Activated B cell treated with CpG ODN at 0.5 μM for 24 hours (primary cell): ENCODE data around the gene DHRS3. TPM values are rescaled to one million over a fixed set of nuclear protein-coding genes. Genes with fewer than 3 reads are reported as not detected.

ENCODE experiments used
- ATAC-seq: fragments of 200-7000 bp; cut with Tn5 transposase; one replicate; pipeline ENCODE4 v1.10.0; 2021; ENCODE audit warnings: low read depth, mild to moderate bottlenecking, moderate library complexity
- CTCF ChIA-PET: fragments of 350-600 bp; sonication (Branson Sonifier 250); formaldehyde crosslinking; loops from one replicate; lab custom pipeline; 2021; ENCODE audit warnings: antibody characterized with exemption; lab: Charles Lee
- POLR2A ChIA-PET: fragments of 350-600 bp; sonication (Branson Sonifier 250); formaldehyde crosslinking; loops from one replicate; lab custom pipeline; 2021; ENCODE audit warnings: antibody characterized with exemption; lab: Charles Lee
- DNase-seq: peaks from one replicate; pipeline ENCODE4 v3.0.0; 2022
- H3K27ac Mint-ChIP-seq: one replicate; pipeline ENCODE4 v1.8.0; 2020; ENCODE audit warnings: mixed read lengths
- H3K27me3 Mint-ChIP-seq: one replicate; pipeline ENCODE4 v1.8.0; 2021; ENCODE audit warnings: mixed read lengths
- H3K36me3 Mint-ChIP-seq: one replicate; pipeline ENCODE4 v1.8.0; 2021; ENCODE audit warnings: low read depth, mixed read lengths
- H3K4me1 Mint-ChIP-seq: one replicate; pipeline ENCODE4 v1.8.0; 2021; ENCODE audit warnings: mixed read lengths
- H3K4me3 Mint-ChIP-seq: one replicate; pipeline ENCODE4 v1.8.0; 2020; ENCODE audit warnings: mild to moderate bottlenecking, mixed read lengths
- H3K9me3 Mint-ChIP-seq: one replicate; pipeline ENCODE4 v1.8.0; 2020; ENCODE audit warnings: mixed read lengths
- intact Hi-C: fragments of 100-400 bp; cut with micrococcal nuclease; formaldehyde crosslinking; loops from one replicate; pipeline ENCODE4 v1.15.1; 2024
- total RNA-seq: library from RNA; stranded (reverse); gene quantifications from 2 replicates; pipeline ENCODE4 v1.2.3, GENCODE V29; 2022
- TF ChIP-seq, protein P1 (sequence below): fragments of 200-600 bp; IDR thresholded peaks from one replicate; pipeline ENCODE4 v1.8.0; 2022; ENCODE audit warnings: antibody characterized with exemption, mild to moderate bottlenecking

The DHRS3 gene
- total RNA-seq, 1 donor from 2014 or later: 1.8 TPM

DNA sequence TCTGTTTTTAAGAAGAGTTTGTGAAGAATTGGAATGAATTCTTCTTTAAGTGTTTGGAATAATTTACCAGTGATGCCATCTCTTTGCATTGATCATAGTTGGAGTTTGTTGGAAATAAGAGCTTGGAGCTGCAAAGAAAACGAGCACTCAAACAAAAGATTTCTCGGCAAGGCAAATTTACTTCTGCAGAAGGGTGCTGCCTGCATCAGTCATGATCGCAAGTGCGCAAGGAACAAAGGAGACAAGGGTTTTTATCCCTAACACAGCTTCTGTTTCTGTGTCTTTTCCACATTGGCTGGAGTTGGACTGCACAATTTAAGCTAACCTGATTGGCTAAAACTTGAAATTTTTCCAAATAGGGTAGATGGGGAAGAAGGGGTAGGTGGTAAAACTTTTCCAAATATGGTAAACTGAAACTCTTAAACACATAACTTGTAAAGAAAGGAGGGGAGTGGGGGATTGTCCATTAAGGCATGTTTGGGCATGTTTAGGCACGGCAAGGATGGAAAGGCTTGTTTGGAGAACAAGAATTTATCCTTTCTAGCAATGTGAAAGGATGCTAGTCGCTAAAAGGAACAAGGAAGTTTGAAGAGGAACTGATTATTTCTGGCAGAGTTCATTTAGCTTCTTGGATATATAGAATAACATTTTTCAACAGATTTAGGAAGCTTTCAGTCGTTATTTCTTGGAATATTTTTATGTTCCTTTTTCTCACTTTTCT, 22.4 kb upstream of the DHRS3 start:
- TF ChIP-seq, protein P1, sequence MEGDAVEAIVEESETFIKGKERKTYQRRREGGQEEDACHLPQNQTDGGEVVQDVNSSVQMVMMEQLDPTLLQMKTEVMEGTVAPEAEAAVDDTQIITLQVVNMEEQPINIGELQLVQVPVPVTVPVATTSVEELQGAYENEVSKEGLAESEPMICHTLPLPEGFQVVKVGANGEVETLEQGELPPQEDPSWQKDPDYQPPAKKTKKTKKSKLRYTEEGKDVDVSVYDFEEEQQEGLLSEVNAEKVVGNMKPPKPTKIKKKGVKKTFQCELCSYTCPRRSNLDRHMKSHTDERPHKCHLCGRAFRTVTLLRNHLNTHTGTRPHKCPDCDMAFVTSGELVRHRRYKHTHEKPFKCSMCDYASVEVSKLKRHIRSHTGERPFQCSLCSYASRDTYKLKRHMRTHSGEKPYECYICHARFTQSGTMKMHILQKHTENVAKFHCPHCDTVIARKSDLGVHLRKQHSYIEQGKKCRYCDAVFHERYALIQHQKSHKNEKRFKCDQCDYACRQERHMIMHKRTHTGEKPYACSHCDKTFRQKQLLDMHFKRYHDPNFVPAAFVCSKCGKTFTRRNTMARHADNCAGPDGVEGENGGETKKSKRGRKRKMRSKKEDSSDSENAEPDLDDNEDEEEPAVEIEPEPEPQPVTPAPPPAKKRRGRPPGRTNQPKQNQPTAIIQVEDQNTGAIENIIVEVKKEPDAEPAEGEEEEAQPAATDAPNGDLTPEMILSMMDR: no peak
- H3K4me1 Mint-ChIP-seq: no peaks in the 10 kb centered on the region
- H3K4me3 Mint-ChIP-seq: no peak overlapping the region
- intact Hi-C loops: no loop called here
- no peak overlapping the region for H3K27ac Mint-ChIP-seq
- peaks cover 3% of the 10 kb centered on the region for H3K27me3 Mint-ChIP-seq
- H3K36me3 Mint-ChIP-seq: no peaks in the 10 kb centered on the region
- ChIA-PET CTCF (interaction anchor here (0.6 kb wide), 1 partner anchor 1632 kb away, joined by 3 read pairs; no protein-coding TSS in a partner anchor), POLR2A (no interaction called here)
- no peak for DNase-seq
- no peak for ATAC-seq
- H3K9me3 Mint-ChIP-seq: peaks cover 16% of the 10 kb centered on the region

DNA sequence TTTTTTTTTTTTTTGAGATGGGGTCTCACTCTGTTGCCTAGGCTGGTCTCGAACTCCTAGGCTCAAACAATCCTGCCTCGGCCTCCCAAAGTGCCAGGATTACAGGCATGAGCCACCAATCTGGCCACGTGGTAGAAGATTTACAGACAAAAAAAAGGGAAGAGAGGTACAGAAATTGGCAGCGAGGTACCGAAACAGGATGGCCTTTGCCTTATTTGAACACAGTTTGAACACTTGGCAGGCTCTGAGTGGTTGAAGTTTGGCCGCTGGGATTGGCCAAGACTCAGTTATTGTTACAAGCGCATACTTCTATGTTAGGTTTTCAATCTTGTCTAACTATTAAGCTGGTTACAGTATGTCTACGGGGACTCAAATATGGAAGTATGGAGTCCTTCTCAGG, 19.7 kb upstream of the DHRS3 start:
- Mint-ChIP-seq H3K9me3 (peaks cover 16% of the 10 kb centered on the region), H3K27ac (no peak overlapping the region), H3K4me3 (no peak overlapping the region), H3K36me3 (no peaks in the 10 kb centered on the region), H3K4me1 (no peaks in the 10 kb centered on the region), H3K27me3 (no peaks in the 10 kb centered on the region)
- CTCF ChIA-PET: no interaction called here
- POLR2A ChIA-PET: no interaction called here
- intact Hi-C loops: no loop called here
- ATAC-seq (no peak), DNase-seq (no peak)
- TF ChIP-seq, protein P1: no peak

- TF ChIP-seq, protein P1: no peak
- H3K9me3 Mint-ChIP-seq: peaks cover 11% of the 10 kb centered on the region
- intact Hi-C loops: no loop called here
- no peak overlapping the region for H3K27ac Mint-ChIP-seq
- no peaks in the 10 kb centered on the region for H3K36me3 Mint-ChIP-seq
- peaks cover 2% of the 10 kb centered on the region for H3K27me3 Mint-ChIP-seq
- POLR2A ChIA-PET: interaction anchor here (0.5 kb wide), 1 partner anchor 1031 kb away, joined by 3 read pairs; no protein-coding TSS in a partner anchor
- DNase-seq (no peak), ATAC-seq (no peak)
- no peaks in the 10 kb centered on the region for H3K4me1 Mint-ChIP-seq
- CTCF ChIA-PET: no interaction called here
- H3K4me3 Mint-ChIP-seq: no peak overlapping the region
Observed at GRCh38 chr1:12636098-12636950, 18.3 kb upstream of the DHRS3 start.

DNA sequence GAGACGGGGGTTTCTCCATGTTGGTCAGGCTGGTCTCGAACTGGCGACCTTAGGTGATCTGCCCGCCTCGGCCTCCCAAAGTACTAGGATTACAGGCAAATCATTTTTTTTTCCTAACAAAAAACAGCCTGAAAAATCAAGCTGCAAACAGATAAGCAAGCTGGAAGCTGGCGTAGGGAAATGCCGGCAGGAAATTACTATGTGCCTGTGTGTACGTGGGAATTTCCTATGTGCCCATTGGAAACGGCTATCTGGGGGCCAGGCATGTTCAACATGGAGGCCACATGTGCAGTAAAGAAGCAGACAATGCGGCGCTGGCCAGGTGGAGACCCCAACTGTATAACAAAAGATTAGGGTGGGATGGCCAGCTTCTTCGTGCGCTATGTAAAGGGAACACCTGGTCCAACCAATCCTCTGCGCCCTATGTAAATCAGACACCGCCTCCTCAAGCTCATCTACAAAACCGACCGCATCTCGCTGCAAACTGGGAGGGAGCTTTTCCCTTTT, 16.7 kb upstream of the DHRS3 start:
- no peak for ATAC-seq
- H3K9me3 Mint-ChIP-seq: no peaks in the 10 kb centered on the region
- DNase-seq: no peak
- ChIA-PET POLR2A (no interaction called here), CTCF (no interaction called here)
- no peak overlapping the region for H3K4me3 Mint-ChIP-seq
- peaks cover 2% of the 10 kb centered on the region for H3K27me3 Mint-ChIP-seq
- no peaks in the 10 kb centered on the region for H3K4me1 Mint-ChIP-seq
- H3K36me3 Mint-ChIP-seq: no peaks in the 10 kb centered on the region
- H3K27ac Mint-ChIP-seq: no peak overlapping the region
- TF ChIP-seq, protein P1: no peak
- intact Hi-C loops: no loop called here

DNA sequence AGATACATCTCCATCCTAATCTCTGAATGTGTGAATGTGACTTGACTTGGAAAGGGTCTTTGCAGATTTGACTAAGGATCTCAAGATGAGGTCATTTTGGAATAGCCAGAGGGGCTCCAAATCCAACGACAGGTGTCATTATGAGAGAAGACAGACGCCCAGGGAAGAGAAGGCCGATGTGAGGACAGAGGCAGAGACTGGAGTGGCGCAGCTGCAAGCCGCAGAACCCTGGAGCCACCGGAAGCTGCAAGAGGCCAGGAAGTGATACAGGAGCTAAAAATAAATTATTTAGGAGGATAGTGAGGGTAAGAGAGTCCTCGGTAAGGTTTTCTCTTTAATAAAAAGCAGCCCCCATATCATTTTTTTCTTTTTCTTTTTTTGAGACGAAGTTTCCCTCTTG, 16.1 kb upstream of the DHRS3 start:
- peaks cover 2% of the 10 kb centered on the region for H3K27me3 Mint-ChIP-seq
- H3K4me1 Mint-ChIP-seq: no peaks in the 10 kb centered on the region
- ChIA-PET CTCF (no interaction called here), POLR2A (no interaction called here)
- H3K27ac Mint-ChIP-seq: no peak overlapping the region
- DNase-seq (no peak), ATAC-seq (no peak)
- TF ChIP-seq, protein P1: no peak
- H3K36me3 Mint-ChIP-seq: no peaks in the 10 kb centered on the region
- no peak overlapping the region for H3K4me3 Mint-ChIP-seq
- intact Hi-C loops: no loop called here
- H3K9me3 Mint-ChIP-seq: no peaks in the 10 kb centered on the region
